ENCODE data around the gene SVIL.
"Not testable (repeated sequence)": the region's sequence is repeated elsewhere in the genome, so short reads cannot be mapped to it uniquely, and the experiment has no call there.

The SVIL gene

GRCh38 chr10:29608062-29608461 is 26.7 kb downstream of the SVIL start:
- Histone ChIP-seq H3K27ac (no peak overlapping the region), H3K36me3 (ENCODE audit: insufficient read depth, low read length) (no peaks in the 10 kb centered on the region), H3K4me3 (no peak overlapping the region), H3K9me3 (ENCODE audit: low read depth, low read length) (no peaks in the 10 kb centered on the region), H3K9ac (ENCODE audit: insufficient read length) (no peak overlapping the region)
- TF ChIP-seq POLR2AphosphoS5 (IDR thresholded peaks at IDR 0.05; ENCODE audit: borderline replicate concordance, low read depth, low read length): no peak
- TF ChIP-seq EZH2 (IDR thresholded peaks at IDR 0.05): no peak
- no peak for DNase-seq (ENCODE audit: low read depth, low spot score)

DNA sequence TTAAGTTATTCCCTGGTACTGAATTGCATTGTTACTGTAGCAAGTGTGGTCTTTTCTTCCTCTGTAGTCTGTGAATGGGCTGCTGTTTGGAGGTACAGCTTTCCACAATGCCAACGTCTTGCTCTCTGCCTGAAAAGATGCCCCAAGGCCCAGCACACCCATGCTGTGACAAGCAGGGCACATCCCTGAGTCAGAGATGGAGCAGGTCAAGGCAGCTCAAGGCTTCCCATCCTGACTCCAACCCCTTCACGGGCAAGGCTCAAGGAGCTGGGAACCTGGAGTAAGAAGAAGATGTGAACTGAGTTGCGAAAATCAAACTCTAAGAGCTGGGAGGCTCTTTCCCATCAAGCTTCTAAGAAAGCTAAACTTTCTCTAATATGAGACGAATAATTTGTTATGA is 27.2 kb downstream of the SVIL start:
- no peaks in the 10 kb centered on the region for H3K9me3 ChIP-seq (ENCODE audit: low read depth, low read length)
- no peak overlapping the region for H3K9ac ChIP-seq (ENCODE audit: insufficient read length)
- H3K36me3 ChIP-seq (ENCODE audit: insufficient read depth, low read length): no peaks in the 10 kb centered on the region
- DNase-seq (ENCODE audit: low read depth, low spot score): no peak
- TF ChIP-seq POLR2AphosphoS5 (IDR thresholded peaks at IDR 0.05; ENCODE audit: borderline replicate concordance, low read depth, low read length): no peak
- TF ChIP-seq EZH2 (IDR thresholded peaks at IDR 0.05): no peak
- TF ChIP-seq FOXP2 (optimal IDR thresholded peaks at IDR 0.05; ENCODE audit: control extremely low read depth, extremely low read length, insufficient read depth): no peak
- H3K4me3 ChIP-seq: no peak overlapping the region
- no peak overlapping the region for H3K27ac ChIP-seq

DNA sequence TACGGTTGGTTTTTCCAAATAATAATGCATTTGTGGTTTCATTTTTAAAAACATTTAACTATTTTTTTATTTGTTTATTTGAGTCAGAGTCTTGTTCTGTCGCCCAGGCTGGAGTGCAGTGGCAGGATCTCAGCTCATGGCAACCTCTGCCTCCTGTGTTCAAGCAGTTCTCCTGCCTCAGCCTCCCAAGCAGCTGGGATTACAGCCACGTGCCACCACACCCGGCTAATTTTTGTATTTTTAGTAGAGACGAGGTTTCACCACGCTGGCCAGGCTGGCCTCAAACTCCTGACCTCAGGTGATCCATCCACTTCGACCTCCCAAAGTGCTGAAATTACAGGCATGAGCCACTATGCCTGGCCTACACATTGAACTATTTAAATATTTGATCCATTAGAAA is 28.1 kb downstream of the SVIL start:
- not testable (repeated sequence) for H3K9me3 ChIP-seq (ENCODE audit: low read depth, low read length); H3K4me3 ChIP-seq; H3K9ac ChIP-seq (ENCODE audit: insufficient read length); H3K27ac ChIP-seq; H3K36me3 ChIP-seq (ENCODE audit: insufficient read depth, low read length); DNase-seq (ENCODE audit: low read depth, low spot score)

DNA sequence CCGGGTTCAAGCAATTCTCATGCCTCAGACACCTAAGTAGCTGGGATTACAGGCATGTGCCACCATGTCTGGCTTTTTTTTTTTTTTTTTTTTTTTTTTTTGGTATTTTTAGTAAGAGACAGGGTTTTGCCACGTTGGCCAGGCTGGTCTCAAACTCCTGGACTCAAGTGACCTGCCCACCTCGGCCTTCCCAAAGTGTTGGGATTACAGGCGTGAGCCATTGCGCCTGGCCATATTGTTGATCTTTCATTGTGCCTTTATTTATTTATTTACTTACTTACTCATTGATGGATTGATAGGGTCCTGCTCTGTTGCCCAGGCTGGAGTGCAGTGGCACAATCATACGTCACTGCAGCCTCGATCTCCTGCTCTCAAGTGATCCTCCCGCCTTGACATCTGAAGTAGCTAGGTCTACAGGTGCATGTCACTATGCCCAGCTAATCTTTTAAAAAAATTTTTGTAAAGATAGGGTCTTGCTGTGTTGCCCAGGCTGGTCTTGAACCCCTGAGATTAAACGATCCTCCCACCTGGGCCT is 30.4 kb downstream of the SVIL start:
- H3K9me3 ChIP-seq (ENCODE audit: low read depth, low read length): no peaks in the 10 kb centered on the region
- H3K36me3 ChIP-seq (ENCODE audit: insufficient read depth, low read length): no peaks in the 10 kb centered on the region
- no peak for TF ChIP-seq EZH2 (IDR thresholded peaks at IDR 0.05)
- no peak for TF ChIP-seq POLR2AphosphoS5 (IDR thresholded peaks at IDR 0.05; ENCODE audit: borderline replicate concordance, low read depth, low read length)
- TF ChIP-seq FOXP2 (optimal IDR thresholded peaks at IDR 0.05; ENCODE audit: control extremely low read depth, extremely low read length, insufficient read depth): no peak
- H3K27ac ChIP-seq: no peak overlapping the region
- H3K4me3 ChIP-seq: no peak overlapping the region
- H3K9ac ChIP-seq (ENCODE audit: insufficient read length): no peak overlapping the region
- no peak for DNase-seq (ENCODE audit: low read depth, low spot score)

DNA sequence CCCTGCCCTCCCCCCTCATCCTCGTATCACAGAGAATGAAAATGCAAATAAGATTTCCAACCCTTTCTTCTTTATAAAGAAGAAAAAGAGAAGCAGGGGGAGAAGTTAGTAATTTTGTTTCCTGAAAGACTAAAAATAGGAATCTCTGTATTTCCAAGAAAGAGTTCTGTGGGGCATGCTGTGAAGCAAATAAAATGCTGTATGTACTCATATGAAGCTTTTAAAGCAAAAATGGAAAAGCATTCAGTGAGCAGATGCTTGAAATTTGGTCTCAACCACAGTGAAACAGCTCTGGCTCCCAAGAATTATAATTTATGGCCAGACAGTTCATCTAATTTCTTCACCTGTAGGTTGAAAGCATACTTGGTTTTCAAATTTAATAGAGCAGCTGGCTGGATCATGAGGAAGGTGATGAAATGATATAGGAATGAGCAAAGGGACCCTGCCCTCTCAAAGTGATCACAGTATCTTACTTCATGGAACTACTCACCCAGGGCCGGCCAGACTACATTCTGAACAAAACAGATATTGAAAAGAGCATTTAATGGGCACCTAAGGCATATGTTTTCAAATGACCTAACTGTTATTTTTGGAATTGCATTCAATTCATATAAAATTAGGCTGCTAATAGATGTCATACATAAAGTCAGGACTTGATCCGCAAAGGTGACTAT is 31.4 kb downstream of the SVIL start:
- no peak for TF ChIP-seq POLR2AphosphoS5 (IDR thresholded peaks at IDR 0.05; ENCODE audit: borderline replicate concordance, low read depth, low read length)
- no peak for TF ChIP-seq EZH2 (IDR thresholded peaks at IDR 0.05)
- no peak for TF ChIP-seq FOXP2 (optimal IDR thresholded peaks at IDR 0.05; ENCODE audit: control extremely low read depth, extremely low read length, insufficient read depth)
- Histone ChIP-seq H3K27ac (no peak overlapping the region), H3K9ac (ENCODE audit: insufficient read length) (no peak overlapping the region), H3K36me3 (ENCODE audit: insufficient read depth, low read length) (no peaks in the 10 kb centered on the region), H3K4me3 (no peak overlapping the region), H3K9me3 (ENCODE audit: low read depth, low read length) (no peaks in the 10 kb centered on the region)
- DNase-seq (ENCODE audit: low read depth, low spot score): no peak

DNA sequence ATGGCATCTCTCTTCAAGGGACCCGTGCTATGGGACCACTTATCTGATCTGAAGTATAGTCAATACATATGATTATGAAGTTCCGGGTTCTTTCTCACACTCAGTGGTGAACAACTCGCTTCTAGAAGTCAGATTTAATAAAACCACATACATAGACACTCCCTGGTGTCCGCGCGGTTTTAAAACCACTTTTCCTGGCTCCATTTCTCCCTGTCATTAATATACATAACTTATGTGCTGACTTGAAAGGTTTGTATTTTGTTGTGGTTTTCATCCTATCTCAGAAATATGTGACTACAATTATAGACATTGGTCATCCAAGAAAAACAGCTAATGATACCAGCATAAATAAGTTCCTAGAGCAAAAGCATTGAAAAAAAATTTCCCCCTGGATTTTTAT is 34.0 kb downstream of the SVIL start:
- TF ChIP-seq EZH2 (IDR thresholded peaks at IDR 0.05): no peak
- no peak for TF ChIP-seq POLR2AphosphoS5 (IDR thresholded peaks at IDR 0.05; ENCODE audit: borderline replicate concordance, low read depth, low read length)
- no peak for TF ChIP-seq FOXP2 (optimal IDR thresholded peaks at IDR 0.05; ENCODE audit: control extremely low read depth, extremely low read length, insufficient read depth)
- Histone ChIP-seq H3K27ac (no peak overlapping the region), H3K9ac (ENCODE audit: insufficient read length) (no peak overlapping the region), H3K4me3 (no peak overlapping the region), H3K36me3 (ENCODE audit: insufficient read depth, low read length) (no peaks in the 10 kb centered on the region), H3K9me3 (ENCODE audit: low read depth, low read length) (no peaks in the 10 kb centered on the region)
- DNase-seq (ENCODE audit: low read depth, low spot score): no peak

DNA sequence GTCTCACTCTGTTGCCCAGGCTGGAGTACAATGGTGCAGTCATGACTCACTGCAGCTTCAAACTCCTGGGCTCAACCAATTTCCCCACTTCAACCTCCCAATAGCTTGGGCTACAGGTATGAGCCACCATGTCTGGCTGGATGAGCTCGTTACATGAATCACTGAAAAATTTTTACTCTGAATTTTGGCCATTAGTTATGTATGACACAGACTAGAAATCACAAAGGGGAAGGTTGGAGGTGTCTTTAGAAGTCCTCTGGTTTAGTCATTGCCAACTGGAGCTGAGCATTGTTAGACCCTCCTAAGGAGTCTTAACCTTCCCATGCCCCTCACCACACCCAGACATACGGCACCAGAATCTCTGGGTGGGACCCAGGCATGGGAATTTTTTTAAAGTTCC is 34.7 kb downstream of the SVIL start:
- H3K9ac ChIP-seq (ENCODE audit: insufficient read length): no peak overlapping the region
- no peak for DNase-seq (ENCODE audit: low read depth, low spot score)
- no peak overlapping the region for H3K4me3 ChIP-seq
- no peak for TF ChIP-seq EZH2 (IDR thresholded peaks at IDR 0.05)
- no peak for TF ChIP-seq POLR2AphosphoS5 (IDR thresholded peaks at IDR 0.05; ENCODE audit: borderline replicate concordance, low read depth, low read length)
- TF ChIP-seq FOXP2 (optimal IDR thresholded peaks at IDR 0.05; ENCODE audit: control extremely low read depth, extremely low read length, insufficient read depth): no peak
- H3K27ac ChIP-seq: no peak overlapping the region
- H3K36me3 ChIP-seq (ENCODE audit: insufficient read depth, low read length): no peaks in the 10 kb centered on the region
- H3K9me3 ChIP-seq (ENCODE audit: low read depth, low read length): no peaks in the 10 kb centered on the region

DNA sequence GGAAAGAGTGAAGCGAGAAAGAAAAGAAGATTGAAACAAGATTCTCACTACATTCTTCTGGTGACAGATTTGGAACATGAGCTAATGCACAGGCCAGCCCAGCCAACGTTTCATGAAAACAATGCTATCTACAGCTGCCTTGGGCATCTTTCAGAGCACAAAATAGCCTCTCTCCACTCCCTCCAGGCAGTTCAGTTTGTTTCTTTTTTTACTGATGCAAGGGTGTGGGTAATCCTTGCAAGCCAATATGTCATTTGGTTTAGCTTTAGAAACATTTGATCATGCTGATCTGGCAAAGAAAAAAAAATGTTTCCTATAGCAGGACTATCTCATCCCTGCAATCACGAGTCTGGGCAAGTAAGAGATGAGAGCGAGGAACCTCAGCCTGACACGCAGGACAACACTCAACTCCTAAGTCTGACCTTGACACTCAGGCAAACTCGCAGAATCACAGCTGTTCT is 35.9 kb downstream of the SVIL start:
- H3K27ac ChIP-seq: no peak overlapping the region
- DNase-seq (ENCODE audit: low read depth, low spot score): no peak

GRCh38 chr10:29596826-29597225 is 37.9 kb downstream of the SVIL start:
- DNase-seq (ENCODE audit: low read depth, low spot score): no peak
- Histone ChIP-seq H3K36me3 (ENCODE audit: insufficient read depth, low read length) (no peaks in the 10 kb centered on the region), H3K9me3 (ENCODE audit: low read depth, low read length) (no peaks in the 10 kb centered on the region), H3K4me3 (no peak overlapping the region), H3K27ac (no peak overlapping the region), H3K9ac (ENCODE audit: insufficient read length) (no peak overlapping the region)
- TF ChIP-seq EZH2 (IDR thresholded peaks at IDR 0.05) (no peak), POLR2AphosphoS5 (IDR thresholded peaks at IDR 0.05; ENCODE audit: borderline replicate concordance, low read depth, low read length) (no peak)

More for the DNA sequence above, 35.9 kb downstream of the SVIL start:
- H3K4me3 ChIP-seq: no peak overlapping the region
- H3K9me3 ChIP-seq (ENCODE audit: low read depth, low read length): no peaks in the 10 kb centered on the region
- no peak for TF ChIP-seq EZH2 (IDR thresholded peaks at IDR 0.05)
- TF ChIP-seq POLR2AphosphoS5 (IDR thresholded peaks at IDR 0.05; ENCODE audit: borderline replicate concordance, low read depth, low read length): no peak
- TF ChIP-seq FOXP2 (optimal IDR thresholded peaks at IDR 0.05; ENCODE audit: control extremely low read depth, extremely low read length, insufficient read depth): no peak
- H3K9ac ChIP-seq (ENCODE audit: insufficient read length): no peak overlapping the region
- H3K36me3 ChIP-seq (ENCODE audit: insufficient read depth, low read length): no peaks in the 10 kb centered on the region
